ENCODE data around the gene IL17RB. TPM values are rescaled to one million over a fixed set of nuclear protein-coding genes. Genes with fewer than 3 reads are reported as not detected.
A peak's percentile ranks its signal among the peaks of the same experiment; 100 is the strongest.

IL17RB gene
- total and polyA plus RNA-seq, 2 of the 8 experiments (the other 6 are each of a cell fraction or from before 2014, with no cell fraction given), result 7.0 to 24.6 TPM

- no peak for FAIRE-seq
- Histone ChIP-seq H2BK20ac (ENCODE audit: low read length) (0 out of 2 replicates have a peak overlapping the region, but pooled peaks have one; percentile 17), H3K4me3 (ENCODE audit: extremely low read depth in 1 of 4, insufficient read depth in 2 of 4, low read depth in 3 of 4, low read length in 4 of 4) (peak overlapping the region in 2 of 4 experiments; percentile 75 to 79; a peak in 2 of 8 replicates), H3K36me3 (ENCODE audit: control insufficient read depth in 2 of 4, insufficient read depth in 4 of 4, low read length in 3 of 4) (no peaks in the 10 kb centered on the region; a peak in 1 of 8 replicates), H2BK5ac (ENCODE audit: low read depth, low read length) (no peak overlapping the region), H2AFZ (ENCODE audit: low read length) (no peak overlapping the region), H3K14ac (ENCODE audit: insufficient read length) (no peak overlapping the region), H3K4ac (replicated peaks; ENCODE audit: insufficient read length, low read depth, low read length) (no peak overlapping the region), H3K27ac (ENCODE audit: low read depth, low read length) (no peak overlapping the region), H3K18ac (ENCODE audit: extremely low read depth, low read length) (no peak overlapping the region), H4K8ac (ENCODE audit: extremely low read depth, insufficient read depth, low read length) (peak overlapping the region; percentile 74), H2BK15ac (ENCODE audit: low read length) (no peak overlapping the region), H3K23ac (ENCODE audit: insufficient read length) (no peak overlapping the region), H4K91ac (replicated peaks; ENCODE audit: insufficient read length, low read length) (peak overlapping the region; percentile 63), H4K20me1 (replicated peaks in 1 of 2; ENCODE audit: control insufficient read depth in 1 of 2, insufficient read depth in 2 of 2, low read length in 2 of 2) (peaks cover 0 to 3% of the 10 kb centered on the region in 2 experiments), H2AK5ac (ENCODE audit: low read depth, low read length) (no peak overlapping the region), H3K4me2 (ENCODE audit: insufficient read depth in 1 of 2, low read depth in 2 of 2, low read length in 2 of 2) (peak overlapping the region; percentile 69 to 90; a peak in 3 of 4 replicates), H2BK120ac (replicated peaks; ENCODE audit: low read depth, low read length) (no peak overlapping the region), H3K79me2 (ENCODE audit: control insufficient read depth in 1 of 2, insufficient read depth in 2 of 2, low read length in 2 of 2) (peaks cover 0 to 3% of the 10 kb centered on the region in 2 experiments; a peak in 1 of 4 replicates), H4K5ac (ENCODE audit: insufficient read length, low read depth, low read length) (no peak overlapping the region), H3K23me2 (ENCODE audit: low read depth, low read length) (peaks cover 10% of the 10 kb centered on the region), H3K4me1 (replicated peaks in 1 of 4; ENCODE audit: control insufficient read depth in 3 of 4, insufficient read depth in 4 of 4, low read length in 3 of 4) (peaks cover 19 to 30% (median 22%) of the 10 kb centered on the region in 4 experiments), H2BK12ac (ENCODE audit: low read depth, low read length) (peak overlapping the region; percentile 64; the same call in 1 of the 2 replicates), H3K79me1 (ENCODE audit: low read depth, low read length) (peaks cover 12% of the 10 kb centered on the region), H3K9ac (replicated peaks in 1 of 4; ENCODE audit: extremely low read depth in 1 of 4, low read depth in 3 of 4, low read length in 3 of 4) (no peak overlapping the region; a peak in 2 of 7 replicates), H3K9me3 (ENCODE audit: insufficient read depth in 2 of 2, low read depth in 1 of 2, low read length in 1 of 2) (no peaks in the 10 kb centered on the region), H3K27me3 (replicated peaks in 1 of 4; ENCODE audit: control insufficient read depth in 3 of 4, extremely low read depth in 1 of 4, insufficient read depth in 3 of 4, low read length in 3 of 4) (peaks cover 3 to 16% (median 9%) of the 10 kb centered on the region in 4 experiments), H3K56ac (replicated peaks; ENCODE audit: insufficient read length, low read depth, low read length) (no peak overlapping the region)
- ChIA-PET POLR2A (ENCODE audit: partially characterized antibody) (interaction anchor here (0.8 to 1.9 kb wide), 4 partner anchors 14 to 21 kb away, joined by 3 to 6 read pairs (median 4); no protein-coding TSS in a partner anchor), CTCF (ENCODE audit: partially characterized antibody) (interaction anchor here (0.6 to 3.5 kb wide), 12 partner anchors 10 to 490 kb away, joined by 3 to 23 read pairs (median 4); no protein-coding TSS in a partner anchor)
- DNase-seq (ENCODE audit: low read depth in 1 of 2, low spot score in 2 of 2), result no peak
- TF ChIP-seq CHD2 (IDR thresholded peaks at IDR 0.05; ENCODE audit: low read length), result no peak
- TF ChIP-seq JUN (IDR thresholded peaks at IDR 0.05; ENCODE audit: low read depth, low read length), result no peak
- TF ChIP-seq, protein P1, sequence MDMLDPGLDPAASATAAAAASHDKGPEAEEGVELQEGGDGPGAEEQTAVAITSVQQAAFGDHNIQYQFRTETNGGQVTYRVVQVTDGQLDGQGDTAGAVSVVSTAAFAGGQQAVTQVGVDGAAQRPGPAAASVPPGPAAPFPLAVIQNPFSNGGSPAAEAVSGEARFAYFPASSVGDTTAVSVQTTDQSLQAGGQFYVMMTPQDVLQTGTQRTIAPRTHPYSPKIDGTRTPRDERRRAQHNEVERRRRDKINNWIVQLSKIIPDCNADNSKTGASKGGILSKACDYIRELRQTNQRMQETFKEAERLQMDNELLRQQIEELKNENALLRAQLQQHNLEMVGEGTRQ (IDR thresholded peaks at IDR 0.05; ENCODE audit: low read length), result no peak
- TF ChIP-seq SP1 (IDR thresholded peaks at IDR 0.05; ENCODE audit: low read depth, low read length), result no peak
- TF ChIP-seq SRF (IDR thresholded peaks at IDR 0.05; ENCODE audit: low read depth, low read length), result no peak
- no peak for TF ChIP-seq SAP30 (IDR thresholded peaks at IDR 0.05; ENCODE audit: insufficient read depth, insufficient replicate concordance, low read length)
- no peak for TF ChIP-seq RBBP5 (IDR thresholded peaks at IDR 0.05; ENCODE audit: borderline replicate concordance, low read depth, low read length)
- no peak for TF ChIP-seq PHF8 (conservative IDR thresholded peaks at IDR 0.05; ENCODE audit: low read depth, low read length)
- no peak for TF ChIP-seq RFX5 (IDR thresholded peaks at IDR 0.05; ENCODE audit: borderline replicate concordance, low read depth, low read length)
- TF ChIP-seq BCL11A (IDR thresholded peaks at IDR 0.05; ENCODE audit: low read depth in 2 of 2, low read length in 2 of 2), result no peak
- WGBS, 2 experiments (ENCODE audit: extremely low coverage in 1 of 2, insufficient coverage in 1 of 2, insufficient read length in 1 of 2, insufficient replicate concordance in 2 of 2, low coverage in 1 of 2, low lambda C conversion rate in 2 of 2, missing lambda C conversion rate in 1 of 2), result 91% methylated on average over 9 of the region's 9 CpGs; no CpG with 5 or more reads in 1 of the 2 experiments
Measured at GRCh38 chr3:53844262-53845102, 1.9 kb upstream of the IL17RB start.
